CD14-positive monocyte (primary cell): ENCODE measurements around the gene TCF4. TPM values are rescaled to one million over a fixed set of nuclear protein-coding genes. Genes with fewer than 3 reads are reported as not detected.

ENCODE experiments used
- DNase-seq, 3 donors: peaks; one replicate each; pipeline ENCODE4 v3.0.0-alpha.2; 2011 to 2022
- H2AFZ ChIP-seq: 2 replicates; pipeline ENCODE4 v1.6.0; 2012; ENCODE audit warnings: mild to moderate bottlenecking, low read depth, low read length, inconsistent platforms; ENCODE audit not compliant: insufficient read depth, poor library complexity, severe bottlenecking
- H3K27ac ChIP-seq, 2 donors: 1 replicate in 1 of 2; 2 replicates in 1 of 2; pipeline ENCODE4 v1.5.1; 2012 to 2013; ENCODE audit warnings: low read length in 2 of 2, control low read depth in 1 of 2, inconsistent platforms in 1 of 2, low read depth in 1 of 2, mild to moderate bottlenecking in 1 of 2
- H3K27me3 ChIP-seq, 2 donors: one replicate each; pipeline versions ENCODE4 v1.6.0 to v1.6.1; 2011 to 2013; ENCODE audit warnings: low read length in 2 of 2; ENCODE audit not compliant: control insufficient read depth in 2 of 2, insufficient read depth in 2 of 2
- H3K36me3 ChIP-seq, 2 donors: replicated peaks in 1 of 2; 1 replicate in 1 of 2; 2 replicates in 1 of 2; pipeline versions ENCODE4 v1.5.1 to v1.6.1; 2012 to 2013; ENCODE audit warnings: low read length in 2 of 2, control low read depth in 1 of 2, inconsistent platforms in 1 of 2, mild to moderate bottlenecking in 1 of 2; ENCODE audit not compliant: insufficient read depth in 2 of 2, control insufficient read depth in 1 of 2
- H3K4me1 ChIP-seq, 2 donors: 1 replicate in 1 of 2; 2 replicates in 1 of 2; pipeline versions ENCODE4 v1.5.1 to v1.6.1; 2012 to 2013; ENCODE audit warnings: low read length in 2 of 2, control low read depth in 1 of 2, inconsistent platforms in 1 of 2, mild to moderate bottlenecking in 1 of 2, moderate library complexity in 1 of 2; ENCODE audit not compliant: insufficient read depth in 2 of 2, control insufficient read depth in 1 of 2
- H3K4me2 ChIP-seq: replicated peaks from 2 replicates; pipeline ENCODE3; 2012; ENCODE audit warnings: low read length, moderate library complexity, mild to moderate bottlenecking; ENCODE audit not compliant: poor library complexity, severe bottlenecking; ENCODE audit errors: extremely low read depth
- H3K4me3 ChIP-seq, 3 experiments: fragments of 200-600 bp in 1 of 3; sonication (generic) in 1 of 3; replicated peaks in 1 of 3; 1 replicate in 2 of 3; 2 replicates in 1 of 3; pipeline ENCODE4 v1.5.1; 2011 to 2013; ENCODE audit warnings: low read length in 3 of 3, mild to moderate bottlenecking in 3 of 3, control low read depth in 2 of 3, low read depth in 2 of 3, inconsistent platforms in 1 of 3, moderate library complexity in 1 of 3
- H3K79me2 ChIP-seq: 2 replicates; pipeline ENCODE4 v1.6.0; 2012; ENCODE audit warnings: mild to moderate bottlenecking, control low read depth, inconsistent platforms, low read length, moderate library complexity; ENCODE audit not compliant: insufficient read depth
- H3K9ac ChIP-seq: 2 replicates; pipeline ENCODE4 v1.6.0; 2017; ENCODE audit warnings: low read length, mild to moderate bottlenecking; ENCODE audit not compliant: insufficient read depth, poor library complexity, severe bottlenecking
- H3K9me3 ChIP-seq, 2 donors: replicated peaks in 1 of 2; 1 replicate in 1 of 2; 2 replicates in 1 of 2; pipeline versions ENCODE4 v1.5.1 to v1.6.1; 2012 to 2013; ENCODE audit warnings: low read length in 2 of 2, control low read depth in 1 of 2; ENCODE audit not compliant: control insufficient read depth in 1 of 2, insufficient read depth in 1 of 2
- H4K20me1 ChIP-seq: 2 replicates; pipeline ENCODE4 v1.6.0; 2012; ENCODE audit warnings: mild to moderate bottlenecking, low read length, control low read depth, moderate library complexity; ENCODE audit not compliant: insufficient read depth
- H3K27ac Mint-ChIP-seq, 7 donors: one replicate each; pipeline ENCODE4 v1.8.0; 2020; ENCODE audit warnings: mild to moderate bottlenecking in 7 of 7, mixed read lengths in 7 of 7, moderate library complexity in 6 of 7, inconsistent platforms in 2 of 7
- H3K27me3 Mint-ChIP-seq, 3 donors: one replicate each; pipeline ENCODE4 v1.8.0; 2021 to 2022; ENCODE audit warnings: low read depth in 3 of 3, mild to moderate bottlenecking in 3 of 3, mixed read lengths in 3 of 3, moderate library complexity in 3 of 3, inconsistent platforms in 1 of 3
- H3K36me3 Mint-ChIP-seq, 2 donors: one replicate each; pipeline ENCODE4 v1.8.0; 2020; ENCODE audit warnings: mixed read lengths in 2 of 2, inconsistent platforms in 1 of 2, mild to moderate bottlenecking in 1 of 2
- H3K4me1 Mint-ChIP-seq: one replicate; pipeline ENCODE4 v1.8.0; 2020; ENCODE audit warnings: mild to moderate bottlenecking, mixed read lengths
- H3K4me3 Mint-ChIP-seq, 2 donors: one replicate each; pipeline ENCODE4 v1.8.0; 2020; ENCODE audit warnings: mild to moderate bottlenecking in 2 of 2, mixed read lengths in 2 of 2, moderate library complexity in 1 of 2
- H3K9me3 Mint-ChIP-seq, 7 donors: one replicate each; pipeline ENCODE4 v1.8.0; 2020 to 2022; ENCODE audit warnings: mixed read lengths in 7 of 7, mild to moderate bottlenecking in 6 of 7, moderate library complexity in 6 of 7, inconsistent platforms in 2 of 7
- WGBS: methylation state at CpG from one replicate; pipeline ENCODE4 v1.1.5; 2013; ENCODE audit warnings: missing lambda C conversion rate; ENCODE audit not compliant: insufficient coverage; 5-methylcytosine and 5-hydroxymethylcytosine counted together
- intact Hi-C, 2 donors: fragments of 100-400 bp; cut with micrococcal nuclease; formaldehyde crosslinking; loops; one replicate each; pipeline versions ENCODE4 v1.15.0 to v1.15.1; 2023
- polyA plus RNA-seq, 3 donors: library from polyadenylated mRNA; depleted of rRNA in 1 of 3; unstranded in 2 of 3; stranded (reverse) in 1 of 3; fragments of 300-500 nt in 2 of 3; fragments of >200 nt in 1 of 3; fragmentation: Illumina TruSeq in 2 of 3; gene quantifications; 1 replicate in 2 of 3; 2 replicates in 1 of 3; pipeline ENCODE4 v1.2.3, GENCODE V29; 2012 to 2021
- TF ChIP-seq, protein P1 (sequence below): fragments of 200-600 bp; IDR thresholded peaks from one replicate; pipeline ENCODE4 v1.8.0; 2022; ENCODE audit warnings: antibody characterized with exemption, mild to moderate bottlenecking

The TCF4 gene
- polyA plus RNA-seq, 3 donors: 5.9 to 12.9 (median 10.7) TPM

DNA sequence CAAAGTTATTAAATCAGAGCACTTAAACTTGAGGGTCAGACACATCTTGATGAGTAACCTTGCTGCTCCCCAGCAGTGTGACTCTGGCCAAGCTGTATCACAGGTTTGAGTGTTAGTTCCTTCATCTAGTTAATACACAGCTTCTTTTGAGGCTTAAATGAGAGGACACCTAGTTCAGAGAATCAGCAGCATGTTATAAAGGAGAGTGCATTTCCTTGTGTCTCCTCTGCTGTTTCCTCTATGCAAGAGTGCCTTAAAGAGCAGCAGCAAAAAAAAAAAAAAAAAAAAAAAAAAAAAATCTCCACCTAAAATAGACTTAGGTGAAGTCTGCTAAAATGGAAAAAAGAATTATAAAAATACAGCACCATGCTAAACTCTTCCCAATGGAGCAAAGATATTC is 261.9 kb downstream of the TCF4 start:
- no peaks in the 10 kb centered on the region for H3K9me3 ChIP-seq
- no peak for DNase-seq
- Mint-ChIP-seq H3K9me3 (no peaks in the 10 kb centered on the region), H3K27ac (no peak overlapping the region), H3K27me3 (peaks cover 0 to 3% (median 0%) of the 10 kb centered on the region in 3 donors), H3K4me3 (no peak overlapping the region), H3K4me1 (peaks cover 36% of the 10 kb centered on the region), H3K36me3 (no peaks in the 10 kb centered on the region)
- H3K79me2 ChIP-seq: no peaks in the 10 kb centered on the region
- H2AFZ ChIP-seq: no peak overlapping the region
- H3K4me2 ChIP-seq: no peak overlapping the region
- H4K20me1 ChIP-seq: no peaks in the 10 kb centered on the region
- H3K4me3 ChIP-seq: no peak overlapping the region
- peaks cover 25 to 36% of the 10 kb centered on the region in 2 donors for H3K4me1 ChIP-seq
- no peaks in the 10 kb centered on the region for H3K27me3 ChIP-seq
- TF ChIP-seq, protein P1, sequence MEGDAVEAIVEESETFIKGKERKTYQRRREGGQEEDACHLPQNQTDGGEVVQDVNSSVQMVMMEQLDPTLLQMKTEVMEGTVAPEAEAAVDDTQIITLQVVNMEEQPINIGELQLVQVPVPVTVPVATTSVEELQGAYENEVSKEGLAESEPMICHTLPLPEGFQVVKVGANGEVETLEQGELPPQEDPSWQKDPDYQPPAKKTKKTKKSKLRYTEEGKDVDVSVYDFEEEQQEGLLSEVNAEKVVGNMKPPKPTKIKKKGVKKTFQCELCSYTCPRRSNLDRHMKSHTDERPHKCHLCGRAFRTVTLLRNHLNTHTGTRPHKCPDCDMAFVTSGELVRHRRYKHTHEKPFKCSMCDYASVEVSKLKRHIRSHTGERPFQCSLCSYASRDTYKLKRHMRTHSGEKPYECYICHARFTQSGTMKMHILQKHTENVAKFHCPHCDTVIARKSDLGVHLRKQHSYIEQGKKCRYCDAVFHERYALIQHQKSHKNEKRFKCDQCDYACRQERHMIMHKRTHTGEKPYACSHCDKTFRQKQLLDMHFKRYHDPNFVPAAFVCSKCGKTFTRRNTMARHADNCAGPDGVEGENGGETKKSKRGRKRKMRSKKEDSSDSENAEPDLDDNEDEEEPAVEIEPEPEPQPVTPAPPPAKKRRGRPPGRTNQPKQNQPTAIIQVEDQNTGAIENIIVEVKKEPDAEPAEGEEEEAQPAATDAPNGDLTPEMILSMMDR: no peak
- no peak overlapping the region for H3K9ac ChIP-seq
- H3K27ac ChIP-seq: no peak overlapping the region
- no peaks in the 10 kb centered on the region for H3K36me3 ChIP-seq
- intact Hi-C loops: loop anchor here in 1 of 2 donors (10.0 kb wide), 1 partner anchor 1329 kb away; the partner anchor contains the start of gene WDR7

DNA sequence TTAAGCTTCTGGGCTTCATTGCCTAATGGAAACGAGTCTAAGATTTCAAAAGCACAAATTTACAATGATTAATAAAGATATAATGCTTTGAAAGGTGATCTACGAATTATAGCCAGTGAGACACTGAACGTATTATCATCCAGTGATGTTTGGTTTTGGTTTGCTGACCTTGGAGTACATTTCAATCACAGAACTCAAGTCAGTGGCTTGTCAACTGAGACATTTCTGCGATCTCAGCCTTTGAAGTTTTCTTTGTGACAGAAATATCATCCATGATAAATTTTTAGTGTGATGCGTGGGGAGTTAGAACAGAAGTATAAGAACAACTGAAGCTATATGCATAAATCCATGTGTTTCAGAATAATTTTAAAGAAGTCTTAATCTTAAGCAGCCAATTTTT is 263.8 kb downstream of the TCF4 start:
- peaks cover 34 to 47% of the 10 kb centered on the region in 2 donors for H3K4me1 ChIP-seq
- peaks cover 6% of the 10 kb centered on the region for H3K79me2 ChIP-seq

More for the DNA sequence above, 263.8 kb downstream of the TCF4 start:
- H3K4me3 Mint-ChIP-seq: no peak overlapping the region
- Histone ChIP-seq H3K27me3 (no peaks in the 10 kb centered on the region), H3K27ac (no peak overlapping the region), H3K9ac (no peak overlapping the region), H3K4me3 (no peak overlapping the region), H3K36me3 (no peaks in the 10 kb centered on the region), H2AFZ (no peak overlapping the region), H3K4me2 (no peak overlapping the region), H3K9me3 (no peaks in the 10 kb centered on the region), H4K20me1 (no peaks in the 10 kb centered on the region)
- H3K36me3 Mint-ChIP-seq: no peaks in the 10 kb centered on the region
- H3K9me3 Mint-ChIP-seq: no peaks in the 10 kb centered on the region
- DNase-seq: no peak
- peaks cover 0 to 3% (median 0%) of the 10 kb centered on the region in 3 donors for H3K27me3 Mint-ChIP-seq
- TF ChIP-seq, protein P1: no peak
- H3K27ac Mint-ChIP-seq: no peak overlapping the region
- WGBS: no CpG with 5 or more reads among the region's 5 CpGs
- H3K4me1 Mint-ChIP-seq: peaks cover 47% of the 10 kb centered on the region
- intact Hi-C loops: loop anchor here in 1 of 2 donors (10.0 kb wide), 1 partner anchor 1331 kb away; the partner anchor contains the start of gene WDR7
